ENCODE data around the gene ZNF677. TPM values are rescaled to one million over a fixed set of nuclear protein-coding genes. Genes with fewer than 3 reads are reported as not detected.
"Not testable (repeated sequence)": the region's sequence is repeated elsewhere in the genome, so short reads cannot be mapped to it uniquely, and the experiment has no call there.

ZNF677 gene
- total RNA-seq, 1 donor from 2014 or later: 1.1 TPM

DNA sequence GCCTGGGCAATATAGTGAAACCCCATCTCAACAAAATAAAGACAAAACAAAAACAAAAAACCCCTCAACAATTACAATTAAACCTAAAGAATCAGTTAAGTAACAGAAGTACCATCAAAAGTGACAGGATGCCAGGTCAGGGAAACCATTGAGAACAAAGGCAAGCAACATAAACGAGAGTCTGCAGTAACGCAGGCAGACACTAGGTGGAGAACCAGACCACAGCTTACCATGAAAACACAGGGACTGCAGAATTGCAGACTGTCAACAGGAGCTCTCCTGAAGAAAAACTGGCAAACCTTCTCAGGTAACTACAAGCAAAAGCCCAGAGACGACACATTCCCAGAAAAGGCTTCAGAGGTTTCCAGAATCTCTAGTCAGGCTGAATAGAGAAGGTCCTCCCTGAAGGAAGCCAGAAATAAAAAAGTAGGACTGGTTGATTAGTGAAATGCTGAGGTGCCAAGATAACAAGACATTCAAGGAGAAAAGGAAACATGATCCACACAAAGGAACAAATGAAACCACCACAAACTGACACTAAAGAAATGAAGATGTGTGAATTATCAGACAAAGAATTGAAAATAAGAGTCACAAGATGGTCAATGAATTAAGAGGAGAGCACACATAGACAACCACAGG lies 59.3 kb downstream of the ZNF677 start:
- DNase-seq (ENCODE audit: low spot score): peak; percentile 69
- peak; percentile 82 for ATAC-seq

DNA sequence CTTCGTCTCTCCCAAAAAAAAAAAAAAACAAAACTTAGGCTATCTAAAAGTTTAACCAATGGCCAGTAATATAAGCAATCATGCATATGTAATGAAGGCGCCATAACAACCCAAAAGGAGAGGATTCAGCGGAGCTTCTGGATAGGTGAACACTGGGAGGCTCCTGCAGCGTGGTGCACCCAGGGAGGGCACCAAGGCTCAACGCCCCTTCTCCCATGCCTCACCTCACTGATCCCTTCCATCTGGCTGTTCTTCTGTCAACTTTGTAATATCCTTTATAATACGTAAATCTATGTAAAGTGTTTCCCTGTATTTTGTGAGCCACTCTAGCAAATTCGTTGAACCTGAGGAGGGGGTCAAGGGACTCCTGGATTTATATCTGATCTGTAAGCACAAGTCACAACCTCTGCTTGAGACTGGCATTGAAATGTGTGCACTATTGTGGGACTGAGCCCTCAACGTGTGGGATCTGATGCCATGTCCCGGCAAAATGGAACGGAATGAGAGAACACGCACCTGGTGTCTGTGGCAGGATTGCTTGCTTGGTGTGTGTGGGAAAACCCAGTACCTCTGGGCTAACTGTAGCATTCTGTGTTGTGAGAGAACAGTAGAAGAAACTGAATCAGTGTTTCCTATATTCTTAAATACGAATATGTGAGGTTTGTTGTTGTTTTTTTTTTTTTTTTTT lies 61.0 kb downstream of the ZNF677 start:
- ATAC-seq: no peak

DNA sequence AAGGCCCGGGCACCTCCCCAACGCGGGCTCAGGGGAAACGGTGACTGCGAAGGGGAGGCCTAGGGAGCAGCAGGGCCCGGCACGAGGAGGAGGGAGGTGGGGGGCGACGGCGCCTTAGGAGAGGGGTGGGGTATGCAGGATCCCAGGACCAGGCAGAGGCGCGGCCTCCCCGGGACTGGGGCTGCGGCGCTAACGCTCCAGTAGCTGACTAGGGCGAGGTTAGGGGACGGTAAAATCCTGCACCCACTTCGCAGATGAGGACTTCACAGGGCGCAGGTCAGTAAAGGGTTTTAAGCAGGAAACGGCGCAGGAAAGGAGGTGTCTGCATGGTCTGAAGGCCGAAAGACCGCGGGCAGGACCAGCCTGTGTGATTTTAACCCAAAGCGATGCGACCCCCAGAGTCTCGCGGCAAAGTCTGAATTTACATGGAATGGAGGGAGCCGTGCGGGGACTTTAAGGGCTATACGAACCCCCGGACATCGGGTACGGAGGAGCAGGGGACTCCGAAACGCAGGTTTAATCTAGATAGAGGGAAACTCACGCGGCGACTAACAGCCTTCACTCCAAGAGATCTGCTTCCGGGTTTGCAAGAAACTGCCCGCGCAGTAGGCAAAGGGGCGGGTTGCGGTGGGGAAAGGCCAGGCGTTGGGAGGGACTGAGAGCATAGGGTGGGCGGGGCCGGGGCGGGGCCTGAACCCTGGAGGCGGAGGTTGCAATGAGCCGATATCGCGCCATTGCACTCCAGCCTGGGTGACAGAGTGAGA lies 61.7 kb downstream of the ZNF677 start, which contains the start of gene ZNF665:
TSS of gene ZNF665 (minus strand) at position 588 of the 764 bp plus-strand sequence. CDS start 10,460 bp downstream, outside the sequence.
- DNase-seq (ENCODE audit: low spot score): peak; percentile 56
- peak; percentile 57 for ATAC-seq

More for the DNA sequence above, 61.0 kb downstream of the ZNF677 start:
- no peak for DNase-seq (ENCODE audit: low spot score)

DNA sequence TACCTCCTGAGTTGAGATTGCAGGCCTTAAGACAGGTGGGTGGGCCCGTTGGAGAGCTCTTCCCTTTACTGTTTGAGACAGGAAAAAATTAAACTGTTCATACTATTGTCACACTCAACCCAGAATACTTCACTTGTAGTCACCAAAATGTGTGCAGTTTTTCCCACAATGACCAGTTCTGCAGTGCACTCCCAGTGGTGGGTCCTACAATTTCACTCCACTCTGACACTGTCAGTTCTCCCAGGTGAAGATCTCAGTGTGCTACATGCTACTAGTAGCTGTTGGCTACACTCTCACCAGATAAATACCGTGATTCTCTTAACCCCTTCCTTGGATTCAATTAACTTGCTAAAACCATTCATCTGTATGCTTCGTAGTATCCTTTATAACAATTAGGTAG lies 64.4 kb downstream of the ZNF677 start:
- DNase-seq (ENCODE audit: low spot score) (no peak), ATAC-seq (no peak)

DNA sequence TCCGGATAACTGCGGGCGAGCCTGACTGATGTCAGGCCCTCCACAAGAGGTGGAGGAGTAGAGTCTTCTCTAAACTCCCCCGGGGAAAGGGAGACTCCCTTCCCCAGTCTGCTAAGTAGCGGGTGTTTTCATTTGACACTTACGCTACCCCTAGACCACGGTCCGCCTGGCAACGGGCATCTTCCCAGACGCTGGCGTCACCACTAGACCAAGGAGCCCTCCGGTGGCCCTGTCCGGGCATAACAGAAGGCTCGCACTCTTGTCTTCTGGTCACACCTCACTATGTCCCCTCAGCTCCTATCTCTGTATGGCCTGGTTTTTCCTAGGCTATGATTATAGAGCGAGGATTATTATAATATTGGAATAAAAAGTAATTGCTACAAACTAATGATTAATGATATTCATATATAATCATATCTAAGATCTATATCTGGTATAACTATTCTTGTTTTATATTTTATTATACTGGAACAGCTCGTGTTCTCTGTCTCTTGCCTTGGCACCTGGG lies 64.9 kb downstream of the ZNF677 start:
- not testable (repeated sequence) for ATAC-seq; DNase-seq (ENCODE audit: low spot score)

Other genes with a start within 250 kb of the ZNF677 start
- gene ERVV-1, start 241.0 kb downstream of the ZNF677 start, total RNA-seq: not detected
- gene ERVV-2, start 210.1 kb downstream of the ZNF677 start, total RNA-seq: not detected
- gene ZNF160, start 151.5 kb downstream of the ZNF677 start, total RNA-seq: 8.8 TPM
- gene ZNF415, start 122.0 kb downstream of the ZNF677 start, total RNA-seq: 0.83 TPM
- gene ZNF347, start 95.8 kb downstream of the ZNF677 start, total RNA-seq: 1.5 TPM
- gene ZNF665, start 61.5 kb downstream of the ZNF677 start, total RNA-seq: 0.28 TPM
- not detected for gene VN1R2, start 3.4 kb upstream of the ZNF677 start, total RNA-seq
- not detected for gene VN1R4, start 12.8 kb upstream of the ZNF677 start, total RNA-seq
- gene ZNF845, start 78.9 kb upstream of the ZNF677 start, total RNA-seq: 1.2 TPM
- gene ZNF525, start 110.8 kb upstream of the ZNF677 start, total RNA-seq: 1.2 TPM
- gene ZNF765, start 140.3 kb upstream of the ZNF677 start, total RNA-seq: 3.9 TPM
- 2.9 TPM for gene ZNF761, start 177.1 kb upstream of the ZNF677 start, total RNA-seq
- gene ZNF813, start 212.9 kb upstream of the ZNF677 start, total RNA-seq: 0.70 TPM

Measured in left lobe of liver (tissue), 2 donors.